GM12801 (cell line): ENCODE data around the gene PANK1.

Experiments used
- CTCF ChIP-seq: IDR thresholded peaks from one replicate; pipeline ENCODE4 v1.5.1; 2011; ENCODE audit warnings: control low read depth; ENCODE audit not compliant: insufficient read length; ENCODE audit errors: extremely low read depth

The PANK1 gene

GRCh38 chr10:89644967-89645741 lies at the start of gene PANK1:
PANK1 (minus strand) TSS chr10:89645242; CDS start chr10:89644891, 351 bp downstream.
- TF ChIP-seq CTCF: no peak

- TF ChIP-seq CTCF: no peak
Measured at GRCh38 chr10:89693176-89693575, 48.1 kb upstream of the PANK1 start.

GRCh38 chr10:89692416-89692815 lies 47.4 kb upstream of the PANK1 start:
- no peak for TF ChIP-seq CTCF

GRCh38 chr10:89690027-89690426 lies 45.0 kb upstream of the PANK1 start:
- TF ChIP-seq CTCF: no peak

GRCh38 chr10:89685936-89686335 lies 40.9 kb upstream of the PANK1 start:
- no peak for TF ChIP-seq CTCF

GRCh38 chr10:89684604-89685003 lies 39.6 kb upstream of the PANK1 start:
- no peak for TF ChIP-seq CTCF

- TF ChIP-seq CTCF: no peak
Measured at GRCh38 chr10:89683883-89684282, 38.8 kb upstream of the PANK1 start.

- no peak for TF ChIP-seq CTCF
Measured at GRCh38 chr10:89679986-89680385, 34.9 kb upstream of the PANK1 start.
